ENCODE results near the gene UBE2D2.
"Not testable (repeated sequence)": the region's sequence is repeated elsewhere in the genome, so short reads cannot be mapped to it uniquely, and the experiment has no call there.

The UBE2D2 gene

DNA sequence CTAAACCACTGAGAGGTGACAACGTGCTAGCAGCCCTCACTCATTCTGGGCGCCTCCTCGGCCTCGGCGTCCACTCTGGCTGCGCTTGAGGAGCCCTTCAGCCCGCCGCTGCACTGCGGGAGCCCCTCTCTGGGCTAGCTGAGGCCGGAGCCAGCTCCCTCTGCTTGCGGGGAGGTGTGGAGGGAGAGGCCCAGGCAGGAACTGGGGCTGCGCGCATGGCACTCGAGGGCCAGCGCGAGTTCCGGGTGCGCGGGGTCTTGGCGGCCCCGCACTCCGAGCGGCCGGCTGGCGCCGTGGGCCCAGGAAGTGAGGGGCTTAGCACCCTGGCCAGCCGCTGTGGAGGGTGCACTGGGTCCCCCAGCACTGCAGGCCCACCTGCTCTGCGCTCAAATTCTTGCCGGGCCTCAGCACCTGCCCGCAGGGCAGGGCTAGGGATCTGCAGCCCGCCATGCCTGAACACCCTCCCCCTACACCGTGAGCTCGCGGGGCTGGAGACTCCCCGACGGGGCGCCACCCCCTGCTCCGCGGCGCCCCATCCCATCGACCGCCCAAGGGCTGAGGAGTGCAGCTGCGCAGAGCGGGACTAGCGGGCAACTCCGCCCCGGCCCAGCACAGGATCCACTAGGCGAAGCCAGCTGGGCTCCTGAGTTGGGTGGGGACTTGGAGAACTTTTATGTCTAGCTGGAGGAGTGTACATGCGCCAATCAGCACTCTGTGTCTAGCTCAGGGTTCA lies 11.8 kb upstream of the UBE2D2 start:
- no peak for DNase-seq (ENCODE audit: low read depth)

DNA sequence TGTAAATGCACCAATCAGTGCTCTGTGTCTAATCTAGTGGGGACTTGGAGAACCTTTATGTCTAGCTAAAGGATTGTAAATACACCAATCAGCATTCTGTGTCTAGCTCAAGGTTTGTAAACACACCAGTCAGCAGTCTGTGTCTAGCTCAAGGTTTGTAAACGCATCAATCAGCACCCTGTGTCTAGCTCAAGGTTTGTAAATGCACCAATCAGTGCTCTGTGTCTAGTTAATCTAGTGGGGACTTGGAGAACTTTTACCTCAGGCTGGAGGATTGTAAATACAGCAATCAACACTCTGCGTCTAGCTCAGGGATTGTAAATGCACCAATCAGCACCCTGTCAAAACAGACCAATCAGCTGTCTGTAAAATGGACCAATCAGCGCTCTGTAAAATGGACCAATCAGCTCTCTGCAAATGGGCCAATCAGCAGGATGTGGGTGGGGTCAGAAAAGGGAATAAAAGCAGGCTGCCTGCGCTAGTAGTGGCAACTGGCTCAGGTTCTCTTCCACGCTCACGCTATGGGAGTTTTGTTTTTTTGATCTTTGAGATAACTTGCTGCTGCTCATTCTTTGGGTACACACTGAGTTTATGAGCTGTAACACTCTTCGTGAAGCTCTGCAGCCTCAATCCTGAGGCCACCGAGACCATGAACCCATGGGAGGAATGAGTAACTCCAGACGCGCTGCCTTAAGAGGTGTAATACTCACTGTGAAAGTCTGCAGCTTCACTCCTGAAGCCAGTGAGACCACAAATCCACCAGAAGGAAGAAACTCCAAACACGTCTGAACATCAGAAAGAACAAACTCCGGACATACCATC lies 10.9 kb upstream of the UBE2D2 start:
- not testable (repeated sequence) for DNase-seq (ENCODE audit: low read depth)

DNA sequence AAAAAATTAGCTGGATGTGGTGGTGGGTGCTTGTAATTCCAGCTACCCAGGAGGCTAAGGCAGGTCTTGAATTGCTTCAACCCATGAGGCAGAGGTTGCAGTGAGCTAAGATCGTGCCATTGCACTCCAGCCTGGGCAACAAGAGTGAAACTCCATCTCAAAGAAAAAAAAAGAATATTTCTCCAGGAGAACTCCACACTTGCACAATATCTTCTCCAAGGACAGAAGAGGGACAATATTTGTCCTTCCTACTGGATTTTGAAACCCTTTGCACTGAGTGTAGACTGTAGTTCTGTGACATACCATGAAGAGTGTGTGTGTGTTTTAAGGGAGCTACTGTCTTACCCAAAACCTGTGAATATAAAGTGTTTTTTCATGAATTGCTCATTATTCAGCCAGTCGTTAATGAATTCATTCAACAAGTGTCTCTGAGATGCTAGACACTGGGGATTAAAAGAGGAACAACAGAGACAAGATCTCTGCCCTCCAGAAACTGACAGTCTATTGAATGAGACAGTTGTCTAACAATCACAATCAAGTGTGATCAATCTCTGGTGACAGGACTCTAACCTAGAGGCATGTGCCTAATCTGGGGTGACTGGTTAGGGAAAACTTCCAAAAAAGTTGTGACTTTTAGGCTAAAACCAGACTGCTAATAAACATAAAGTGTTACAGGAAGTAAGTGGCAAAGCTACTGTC lies 9.8 kb upstream of the UBE2D2 start:
- no peak for DNase-seq (ENCODE audit: low read depth)

GRCh38 chr5:139552893-139553575 lies 8.1 kb upstream of the UBE2D2 start:
- DNase-seq (ENCODE audit: low read depth): no peak

DNA sequence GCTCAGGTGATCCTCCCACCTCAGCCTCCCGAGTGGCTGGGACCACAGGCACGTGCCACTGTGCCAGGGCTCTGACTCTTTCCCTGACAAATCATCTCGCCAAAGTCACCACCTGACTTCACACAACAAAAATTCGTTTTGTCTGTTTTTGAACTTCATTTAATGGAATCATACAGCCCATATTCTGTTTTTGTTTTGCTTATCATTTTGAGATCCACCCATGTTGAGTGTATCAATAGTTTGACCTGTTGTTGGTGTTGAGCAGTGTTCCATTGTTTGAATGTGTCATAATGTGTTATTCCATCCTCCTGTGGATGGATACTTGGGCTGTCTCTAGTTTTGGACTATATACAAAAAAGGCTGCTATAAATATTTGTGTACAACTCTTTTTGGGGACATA lies 6.9 kb upstream of the UBE2D2 start:
- DNase-seq (ENCODE audit: low read depth): no peak

GRCh38 chr5:139557811-139558210 lies 3.3 kb upstream of the UBE2D2 start:
- DNase-seq (ENCODE audit: low read depth): no peak

DNA sequence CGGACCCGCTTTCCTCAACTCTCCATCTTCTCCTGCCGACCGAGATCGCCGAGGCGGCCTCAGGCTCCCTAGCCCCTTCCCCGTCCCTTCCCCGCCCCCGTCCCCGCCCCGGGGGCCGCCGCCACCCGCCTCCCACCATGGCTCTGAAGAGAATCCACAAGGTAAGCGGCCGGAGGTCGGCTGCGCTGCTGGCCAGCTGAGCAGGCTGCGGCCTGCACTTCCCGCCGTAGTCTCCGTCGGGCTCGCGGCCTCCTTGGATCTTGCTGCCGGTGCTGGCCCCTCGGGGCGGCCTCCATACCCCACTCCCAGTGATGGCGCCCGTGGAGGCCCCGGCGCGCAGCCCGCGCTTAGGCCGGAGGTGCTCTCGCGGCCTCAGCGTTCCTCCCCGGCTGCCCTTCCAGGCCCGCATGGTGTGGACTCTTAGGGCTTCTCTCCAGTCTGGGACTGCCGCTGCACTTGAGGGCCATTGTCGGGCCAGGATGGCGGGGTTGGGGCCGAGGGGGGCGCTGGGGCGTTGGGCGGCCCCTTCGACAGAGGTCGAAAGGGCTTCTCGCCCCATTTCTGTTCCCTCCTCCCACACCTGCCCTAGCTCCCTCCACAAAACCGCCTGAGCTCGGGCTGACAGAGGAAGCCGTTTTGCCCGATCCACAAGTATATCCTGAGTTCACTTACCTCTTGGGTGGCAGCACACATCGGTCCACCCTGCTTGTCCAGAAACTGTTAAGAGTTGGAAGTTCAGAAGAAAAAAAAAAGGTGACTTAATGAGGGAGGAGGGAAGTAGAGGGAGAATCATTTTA lies 714 bp downstream of the UBE2D2 start:
- DNase-seq (ENCODE audit: low read depth): no peak

GRCh38 chr5:139562847-139563246 lies 1.7 kb downstream of the UBE2D2 start:
- DNase-seq (ENCODE audit: low read depth): no peak

GRCh38 chr5:139565411-139566305 lies 4.5 kb downstream of the UBE2D2 start:
- no peak for DNase-seq (ENCODE audit: low read depth)

GRCh38 chr5:139566611-139567010 lies 5.5 kb downstream of the UBE2D2 start:
- no peak for DNase-seq (ENCODE audit: low read depth)

- DNase-seq (ENCODE audit: low read depth): no peak
Observed at GRCh38 chr5:139569270-139569955, 8.3 kb downstream of the UBE2D2 start.

DNA sequence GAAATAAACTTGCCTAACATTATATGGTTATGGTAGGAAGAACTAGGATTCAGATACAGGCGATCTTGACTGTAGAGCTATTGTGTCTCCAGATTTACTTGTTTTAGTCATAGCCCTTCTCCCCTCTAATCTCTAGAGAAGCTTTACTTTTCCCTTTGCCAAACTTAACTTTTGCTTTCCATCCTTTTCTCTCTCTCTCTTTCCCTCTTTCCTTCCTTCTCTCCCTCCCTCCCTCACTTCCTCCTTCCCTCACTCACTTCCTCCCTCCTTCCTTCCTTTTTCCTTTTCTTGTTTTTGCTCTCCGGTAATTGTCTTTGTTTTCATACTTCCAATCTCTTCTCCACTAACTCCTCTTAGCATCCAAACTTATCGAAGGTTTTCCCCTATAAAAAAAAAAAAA lies 10.4 kb downstream of the UBE2D2 start:
- DNase-seq (ENCODE audit: low read depth): no peak

DNA sequence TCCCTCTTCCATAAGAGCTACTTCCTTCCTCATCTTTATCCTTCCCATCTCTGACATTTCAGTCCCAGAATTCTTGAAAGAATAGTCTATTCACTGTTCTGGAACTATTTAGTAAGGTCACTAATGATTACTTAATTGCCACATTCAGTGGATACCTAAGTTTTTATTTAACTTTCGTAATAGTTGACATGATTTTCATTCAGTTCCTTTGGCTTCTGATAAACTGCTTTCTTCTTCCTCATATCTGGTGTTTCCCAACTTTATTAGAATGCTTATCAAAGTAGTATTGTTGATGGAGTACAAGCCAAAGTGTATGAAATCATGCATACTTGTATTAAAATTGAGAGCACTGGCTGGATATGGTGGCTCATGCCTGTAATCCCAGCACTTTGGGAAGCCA lies 10.8 kb downstream of the UBE2D2 start:
- no peak for DNase-seq (ENCODE audit: low read depth)

GRCh38 chr5:139574641-139575312 lies 13.6 kb downstream of the UBE2D2 start:
- DNase-seq (ENCODE audit: low read depth): no peak

GRCh38 chr5:139575313-139575646 lies 14.1 kb downstream of the UBE2D2 start:
- no peak for DNase-seq (ENCODE audit: low read depth)

DNA sequence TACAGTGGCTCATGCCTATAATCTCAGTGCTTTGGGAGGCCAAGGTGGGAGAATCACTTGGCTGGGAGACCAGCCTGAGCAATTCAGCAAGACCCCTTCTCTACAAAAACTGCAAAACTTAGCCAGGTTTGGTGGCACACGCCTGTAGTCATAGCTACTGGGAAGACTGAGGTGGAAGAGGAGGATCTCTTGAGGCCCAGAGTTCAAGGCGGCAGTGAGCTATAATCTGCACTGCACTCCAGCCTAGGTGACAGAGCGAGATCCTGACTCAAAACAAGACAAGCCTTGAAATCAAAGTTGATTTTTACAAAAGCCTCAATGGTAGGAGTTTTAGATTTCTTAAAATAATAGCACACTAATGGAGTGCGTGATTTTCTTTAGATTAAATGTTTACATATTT lies 14.6 kb downstream of the UBE2D2 start:
- DNase-seq (ENCODE audit: low read depth): no peak

GRCh38 chr5:139577689-139578290 lies 16.7 kb downstream of the UBE2D2 start:
- no peak for DNase-seq (ENCODE audit: low read depth)

- no peak for DNase-seq (ENCODE audit: low read depth)
Observed at GRCh38 chr5:139578325-139578724, 17.2 kb downstream of the UBE2D2 start.

DNA sequence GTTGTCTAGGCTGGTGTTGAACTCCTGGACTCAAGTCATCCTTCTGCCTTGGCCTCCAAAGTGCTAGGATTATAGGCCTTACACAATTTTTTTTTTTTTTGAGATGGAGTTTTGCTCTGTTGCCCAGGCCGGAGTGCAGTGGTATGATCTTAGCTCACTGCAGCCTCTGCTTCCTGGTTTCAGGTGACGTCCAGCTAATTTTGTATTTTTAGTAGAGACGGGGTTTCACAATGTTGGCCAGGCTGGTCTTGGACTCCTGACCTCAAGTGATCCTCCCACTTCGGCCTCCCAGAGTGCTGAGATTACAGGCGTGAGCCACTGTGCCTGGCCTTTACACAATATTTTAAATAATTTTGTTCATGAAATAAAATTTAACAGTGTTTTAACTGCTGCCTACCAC lies 21.0 kb downstream of the UBE2D2 start:
- DNase-seq (ENCODE audit: low read depth): not testable (repeated sequence)
